Stimulated activated CD8-positive, alpha-beta memory T cell treated with anti-CD3 and anti-CD28 coated beads, Interleukin-4, amount 100 ng/mL, for 4 hours (primary cell): ENCODE measurements around the gene LRRC26.

ENCODE experiments used
- DNase-seq, 2 donors: peaks; one replicate each; pipeline ENCODE4 v3.0.0-alpha.2; 2020; ENCODE audit warnings: low read depth in 2 of 2, low spot score in 1 of 2

Gene LRRC26

GRCh38 chr9:137169896-137170358 lies at the start of gene LRRC26:
LRRC26 (minus strand) TSS chr9:137170051; CDS start chr9:137169943, 108 bp downstream.
- DNase-seq = no peak

GRCh38 chr9:137218754-137219271 lies 49.0 kb upstream of the LRRC26 start:
- DNase-seq = no peak

GRCh38 chr9:137218212-137218753 lies 48.4 kb upstream of the LRRC26 start:
- no peak for DNase-seq

- no peak for DNase-seq
Observed at GRCh38 chr9:137217276-137218211, 47.7 kb upstream of the LRRC26 start.

GRCh38 chr9:137216188-137216965 lies 46.5 kb upstream of the LRRC26 start:
- no peak for DNase-seq

- no peak for DNase-seq
Observed at GRCh38 chr9:137215196-137215986, 45.5 kb upstream of the LRRC26 start.

- DNase-seq = no peak
Observed at GRCh38 chr9:137214620-137215019, 44.8 kb upstream of the LRRC26 start.

GRCh38 chr9:137213160-137214060 lies 43.6 kb upstream of the LRRC26 start:
- no peak for DNase-seq

- DNase-seq = no peak
Observed at GRCh38 chr9:137212520-137212919, 42.7 kb upstream of the LRRC26 start.

- DNase-seq = no peak
Observed at GRCh38 chr9:137211532-137211931, 41.7 kb upstream of the LRRC26 start.

- DNase-seq = no peak
Observed at GRCh38 chr9:137206602-137207001, 36.8 kb upstream of the LRRC26 start.

GRCh38 chr9:137205126-137206069 lies 35.5 kb upstream of the LRRC26 start, which contains the start of the genes NDOR1 and TMEM203:
NDOR1 (plus strand) TSS chr9:137205700; CDS start chr9:137205778, 78 bp downstream.
TMEM203 (minus strand) TSS chr9:137205648; CDS start chr9:137205414, 234 bp downstream.
- peak; percentile 85 to 89 for DNase-seq

GRCh38 chr9:137204731-137205125 lies 34.9 kb upstream of the LRRC26 start:
- no peak for DNase-seq

GRCh38 chr9:137202966-137203365 lies 33.1 kb upstream of the LRRC26 start:
- no peak for DNase-seq

- no peak for DNase-seq
Observed at GRCh38 chr9:137201205-137201868, 31.5 kb upstream of the LRRC26 start.

GRCh38 chr9:137200311-137201204 lies 30.7 kb upstream of the LRRC26 start, which contains the start of gene TPRN:
TPRN (minus strand) TSS chr9:137200741; CDS start chr9:137200711, 30 bp downstream.
- peak; percentile 95 to 98 for DNase-seq
